Lower leg skin (tissue), 3 donors: ENCODE results near the gene CNTNAP4.

ENCODE experiments used
- POLR2A ChIP-seq, 2 donors: fragments of 450-650 bp; IDR thresholded peaks; one replicate each; pipeline ENCODE4 v1.6.1; 2016 to 2017; ENCODE audit warnings: antibody characterized with exemption in 2 of 2, mild to moderate bottlenecking in 1 of 2, moderate library complexity in 1 of 2
- TF ChIP-seq, protein P1 (sequence below), 3 donors: fragments of 450-650 bp; IDR thresholded peaks; one replicate each; pipeline ENCODE4 v1.5.1; 2016; ENCODE audit warnings: antibody characterized with exemption in 3 of 3, mild to moderate bottlenecking in 3 of 3, moderate library complexity in 2 of 3

DNA sequence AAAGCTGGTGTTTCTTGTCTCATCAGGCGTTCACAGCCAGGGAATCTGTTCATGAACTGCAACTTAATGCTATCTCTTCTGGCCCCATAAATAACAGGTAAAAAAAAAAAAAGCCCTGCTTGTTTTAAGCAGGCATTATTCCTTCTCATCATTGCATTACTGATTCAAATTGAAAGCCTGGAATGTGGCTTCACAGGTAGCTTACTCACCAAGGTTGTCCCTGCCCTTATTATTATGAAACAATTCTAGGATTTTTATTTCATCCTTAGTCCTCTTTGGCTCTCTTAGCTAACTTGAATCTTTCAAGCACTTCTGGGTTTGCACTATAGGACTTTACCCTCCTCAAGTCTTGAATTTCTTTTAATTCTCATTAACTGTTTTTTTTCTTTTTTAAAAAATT is 113.3 kb downstream of the CNTNAP4 start:
- TF ChIP-seq, protein P1, sequence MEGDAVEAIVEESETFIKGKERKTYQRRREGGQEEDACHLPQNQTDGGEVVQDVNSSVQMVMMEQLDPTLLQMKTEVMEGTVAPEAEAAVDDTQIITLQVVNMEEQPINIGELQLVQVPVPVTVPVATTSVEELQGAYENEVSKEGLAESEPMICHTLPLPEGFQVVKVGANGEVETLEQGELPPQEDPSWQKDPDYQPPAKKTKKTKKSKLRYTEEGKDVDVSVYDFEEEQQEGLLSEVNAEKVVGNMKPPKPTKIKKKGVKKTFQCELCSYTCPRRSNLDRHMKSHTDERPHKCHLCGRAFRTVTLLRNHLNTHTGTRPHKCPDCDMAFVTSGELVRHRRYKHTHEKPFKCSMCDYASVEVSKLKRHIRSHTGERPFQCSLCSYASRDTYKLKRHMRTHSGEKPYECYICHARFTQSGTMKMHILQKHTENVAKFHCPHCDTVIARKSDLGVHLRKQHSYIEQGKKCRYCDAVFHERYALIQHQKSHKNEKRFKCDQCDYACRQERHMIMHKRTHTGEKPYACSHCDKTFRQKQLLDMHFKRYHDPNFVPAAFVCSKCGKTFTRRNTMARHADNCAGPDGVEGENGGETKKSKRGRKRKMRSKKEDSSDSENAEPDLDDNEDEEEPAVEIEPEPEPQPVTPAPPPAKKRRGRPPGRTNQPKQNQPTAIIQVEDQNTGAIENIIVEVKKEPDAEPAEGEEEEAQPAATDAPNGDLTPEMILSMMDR (IDR thresholded peaks at IDR 0.05): no peak
- no peak for TF ChIP-seq POLR2A (IDR thresholded peaks at IDR 0.05)
